Hippocampal formation (tissue), 2 donors: ENCODE measurements around the gene UXT.

Experiments used
- DNase-seq, 2 donors: peaks; one replicate each; lab custom pipeline; 2025; lab: John Stamatoyannopoulos, UW

UXT gene

GRCh38 chrX:47649271-47649670 is 9.7 kb downstream of the UXT start:
- no peak for DNase-seq

- no peak for DNase-seq
Observed at GRCh38 chrX:47648376-47648775, 10.6 kb downstream of the UXT start.

GRCh38 chrX:47646636-47647035 is 12.3 kb downstream of the UXT start:
- no peak for DNase-seq

GRCh38 chrX:47645530-47645929 is 13.4 kb downstream of the UXT start:
- DNase-seq, result no peak

GRCh38 chrX:47644557-47645091 is 14.4 kb downstream of the UXT start:
- no peak for DNase-seq

- no peak for DNase-seq
Observed at GRCh38 chrX:47643926-47644325, 15.1 kb downstream of the UXT start.

- no peak for DNase-seq
Observed at GRCh38 chrX:47638816-47639215, 20.2 kb downstream of the UXT start.

GRCh38 chrX:47637546-47638195 is 21.3 kb downstream of the UXT start:
- peak; percentile 18 to 26 for DNase-seq

- no peak for DNase-seq
Observed at GRCh38 chrX:47634871-47635575, 24.0 kb downstream of the UXT start.

GRCh38 chrX:47633689-47634590 is 25.0 kb downstream of the UXT start:
- no peak for DNase-seq

- DNase-seq, result no peak
Observed at GRCh38 chrX:47632666-47633065, 26.3 kb downstream of the UXT start.

- no peak for DNase-seq
Observed at GRCh38 chrX:47631676-47632075, 27.3 kb downstream of the UXT start.

GRCh38 chrX:47629419-47630200 is 29.4 kb downstream of the UXT start, which contains the start of gene CFP:
Gene CFP, minus strand, starts transcription at chrX:47629930. Its CDS starts 86 bp downstream, at chrX:47629844.
- DNase-seq, result no peak

- DNase-seq, result no peak
Observed at GRCh38 chrX:47628982-47629381, 30.0 kb downstream of the UXT start.

- no peak for DNase-seq
Observed at GRCh38 chrX:47625365-47625764, 33.6 kb downstream of the UXT start.

GRCh38 chrX:47623540-47624027 is 35.4 kb downstream of the UXT start:
- DNase-seq, result peak; percentile 10 to 16

GRCh38 chrX:47621851-47622250 is 37.1 kb downstream of the UXT start:
- DNase-seq, result no peak

- DNase-seq, result no peak
Observed at GRCh38 chrX:47620303-47620685, 38.7 kb downstream of the UXT start.

GRCh38 chrX:47619486-47620302 is 39.3 kb downstream of the UXT start, which contains the start of gene SYN1:
Gene SYN1, minus strand, starts transcription at chrX:47619857. Its CDS starts 129 bp downstream, at chrX:47619728.
- DNase-seq, result peak; percentile 60 to 63

- DNase-seq, result no peak
Observed at GRCh38 chrX:47618923-47619485, 40.0 kb downstream of the UXT start.
